Medulla oblongata (tissue), 1 donor: Measurements from ENCODE around the gene HIVEP2.

Source experiments
- DNase-seq: peaks from one replicate; pipeline ENCODE4 v3.0.0-alpha.2; 2015; ENCODE audit errors: extremely low spot score

The HIVEP2 gene

GRCh38 chr6:142925575-142926110, 19.3 kb downstream of the HIVEP2 start:
- DNase-seq: peak; percentile 34

- no peak for DNase-seq
These were observed 26.5 kb downstream of the HIVEP2 start for GRCh38 chr6:142918339-142919042.

- DNase-seq: no peak
These were observed 28.1 kb downstream of the HIVEP2 start for GRCh38 chr6:142916881-142917280.

GRCh38 chr6:142914937-142915697, 29.9 kb downstream of the HIVEP2 start:
- no peak for DNase-seq

GRCh38 chr6:142914369-142914768, 30.6 kb downstream of the HIVEP2 start:
- DNase-seq: no peak

GRCh38 chr6:142913511-142914047, 31.4 kb downstream of the HIVEP2 start:
- peak; percentile 72 for DNase-seq

GRCh38 chr6:142913036-142913510, 31.9 kb downstream of the HIVEP2 start:
- DNase-seq: no peak

- DNase-seq: no peak
These were observed 32.9 kb downstream of the HIVEP2 start for GRCh38 chr6:142912125-142912524.

- DNase-seq: no peak
These were observed 33.5 kb downstream of the HIVEP2 start for GRCh38 chr6:142911430-142911829.

GRCh38 chr6:142909686-142910085, 35.3 kb downstream of the HIVEP2 start:
- DNase-seq: no peak

GRCh38 chr6:142908235-142908634, 36.7 kb downstream of the HIVEP2 start:
- no peak for DNase-seq

- no peak for DNase-seq
These were observed 37.4 kb downstream of the HIVEP2 start for GRCh38 chr6:142907544-142907943.

- DNase-seq: no peak
These were observed 38.0 kb downstream of the HIVEP2 start for GRCh38 chr6:142906945-142907470.

- no peak for DNase-seq
These were observed 41.2 kb downstream of the HIVEP2 start for GRCh38 chr6:142903812-142904211.

- DNase-seq: peak; percentile 74
These were observed 42.3 kb downstream of the HIVEP2 start for GRCh38 chr6:142902636-142903053.

GRCh38 chr6:142901611-142902010, 43.4 kb downstream of the HIVEP2 start:
- DNase-seq: no peak

- peak; percentile 27 for DNase-seq
These were observed 44.6 kb downstream of the HIVEP2 start for GRCh38 chr6:142900227-142900971.

GRCh38 chr6:142898927-142899895, 45.8 kb downstream of the HIVEP2 start:
- no peak for DNase-seq

- DNase-seq: no peak
These were observed 47.3 kb downstream of the HIVEP2 start for GRCh38 chr6:142897659-142898058.

GRCh38 chr6:142896732-142897131, 48.2 kb downstream of the HIVEP2 start:
- no peak for DNase-seq
